ENCODE data around the gene NALF2. TPM values are rescaled to one million over a fixed set of nuclear protein-coding genes. Genes with fewer than 3 reads are reported as not detected.

NALF2 gene
- total RNA-seq, 1 donor from 2014 or later: 2.0 TPM

DNA sequence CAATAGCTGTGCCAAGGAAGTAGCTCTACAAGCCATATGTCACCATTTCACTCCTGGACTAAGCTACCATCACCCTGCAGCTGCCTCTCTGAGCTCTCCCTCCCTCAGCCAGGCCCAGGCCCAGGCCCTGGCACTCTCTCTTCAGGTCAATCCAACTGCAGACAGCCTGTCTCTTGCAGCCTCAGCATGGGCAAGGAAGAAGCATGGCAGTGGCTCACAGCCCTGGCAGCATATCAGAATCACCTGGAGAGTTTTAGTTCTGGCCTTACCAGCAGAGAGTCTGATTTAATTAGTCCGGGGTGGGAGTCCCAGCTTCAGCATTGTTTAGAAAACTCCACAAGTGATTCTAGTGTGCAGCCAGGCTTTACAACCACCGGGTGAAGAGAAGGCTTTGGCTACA is 31.5 kb downstream of the NALF2 start:
- FAIRE-seq: no peak
- H3K36me3 ChIP-seq (ENCODE audit: insufficient read depth, low read length): no peaks in the 10 kb centered on the region
- H3K9me3 Mint-ChIP-seq (ENCODE audit: unreplicated experiment): peaks cover 3% of the 10 kb centered on the region
- DNase-seq (ENCODE audit: low read depth): no peak
- TF ChIP-seq EZH2 (IDR thresholded peaks at IDR 0.05; ENCODE audit: insufficient read depth, low read length): no peak
- TF ChIP-seq, protein P1, sequence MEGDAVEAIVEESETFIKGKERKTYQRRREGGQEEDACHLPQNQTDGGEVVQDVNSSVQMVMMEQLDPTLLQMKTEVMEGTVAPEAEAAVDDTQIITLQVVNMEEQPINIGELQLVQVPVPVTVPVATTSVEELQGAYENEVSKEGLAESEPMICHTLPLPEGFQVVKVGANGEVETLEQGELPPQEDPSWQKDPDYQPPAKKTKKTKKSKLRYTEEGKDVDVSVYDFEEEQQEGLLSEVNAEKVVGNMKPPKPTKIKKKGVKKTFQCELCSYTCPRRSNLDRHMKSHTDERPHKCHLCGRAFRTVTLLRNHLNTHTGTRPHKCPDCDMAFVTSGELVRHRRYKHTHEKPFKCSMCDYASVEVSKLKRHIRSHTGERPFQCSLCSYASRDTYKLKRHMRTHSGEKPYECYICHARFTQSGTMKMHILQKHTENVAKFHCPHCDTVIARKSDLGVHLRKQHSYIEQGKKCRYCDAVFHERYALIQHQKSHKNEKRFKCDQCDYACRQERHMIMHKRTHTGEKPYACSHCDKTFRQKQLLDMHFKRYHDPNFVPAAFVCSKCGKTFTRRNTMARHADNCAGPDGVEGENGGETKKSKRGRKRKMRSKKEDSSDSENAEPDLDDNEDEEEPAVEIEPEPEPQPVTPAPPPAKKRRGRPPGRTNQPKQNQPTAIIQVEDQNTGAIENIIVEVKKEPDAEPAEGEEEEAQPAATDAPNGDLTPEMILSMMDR (IDR thresholded peaks at IDR 0.05; ENCODE audit: insufficient read depth, low read depth, low read length): no peak
- H3K36me3 Mint-ChIP-seq (ENCODE audit: low read depth, unreplicated experiment): no peaks in the 10 kb centered on the region
- H3K4me2 ChIP-seq (ENCODE audit: low read length): no peak overlapping the region
- H3K4me3 ChIP-seq (ENCODE audit: insufficient read depth, low read depth, low read length): no peak overlapping the region
- no peaks in the 10 kb centered on the region for H3K79me2 ChIP-seq (ENCODE audit: insufficient read depth, low read length)
- H4K20me1 ChIP-seq (ENCODE audit: insufficient read depth, low read length): no peaks in the 10 kb centered on the region
- H3K27ac ChIP-seq (ENCODE audit: low read depth, low read length): no peak overlapping the region
- H3K27ac Mint-ChIP-seq (ENCODE audit: unreplicated experiment): no peak overlapping the region
- no peaks in the 10 kb centered on the region for H3K4me1 ChIP-seq (ENCODE audit: insufficient read depth, low read length)
- H3K4me1 Mint-ChIP-seq (ENCODE audit: low read depth, unreplicated experiment): no peaks in the 10 kb centered on the region
- no peaks in the 10 kb centered on the region for H3K9me3 ChIP-seq (ENCODE audit: insufficient read depth, low read depth, low read length)
- peaks cover 5% of the 10 kb centered on the region for H3K27me3 Mint-ChIP-seq (ENCODE audit: low read depth, unreplicated experiment)
- no peaks in the 10 kb centered on the region for H3K27me3 ChIP-seq (ENCODE audit: insufficient read depth, low read length)
- H2AFZ ChIP-seq (ENCODE audit: low read depth, low read length): no peak overlapping the region
- no peak overlapping the region for H3K4me3 Mint-ChIP-seq (ENCODE audit: unreplicated experiment)
- H3K9ac ChIP-seq (ENCODE audit: low read length): no peak overlapping the region

DNA sequence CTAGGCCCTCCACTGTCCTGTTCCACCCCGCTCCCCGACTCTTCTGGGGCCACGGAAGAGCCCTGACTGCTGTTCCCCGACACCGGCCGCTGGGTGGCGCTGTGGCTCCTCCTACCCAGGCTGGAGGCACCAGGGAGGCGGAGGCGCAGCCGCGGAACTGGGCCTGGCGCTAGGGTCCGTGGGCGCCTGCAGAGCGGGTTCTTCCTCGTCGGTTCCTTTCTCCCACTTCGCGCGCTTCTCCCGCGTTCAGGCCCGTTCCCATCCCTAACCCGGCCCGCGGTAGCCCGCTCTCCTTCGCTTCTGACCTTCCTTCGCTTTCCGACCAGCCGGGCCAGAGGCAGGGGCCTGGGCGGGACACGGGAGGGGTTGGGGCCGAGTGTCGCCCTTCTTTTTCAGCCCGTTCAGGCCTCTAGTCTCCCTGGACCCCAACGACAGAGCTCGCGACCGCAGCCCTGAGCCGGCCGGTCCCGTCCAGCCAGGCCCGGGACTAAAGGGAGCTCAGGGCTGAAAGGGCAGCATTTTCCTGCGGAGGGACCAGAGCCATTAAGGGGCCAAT is 34.3 kb downstream of the NALF2 start:
- no peaks in the 10 kb centered on the region for H3K27me3 ChIP-seq (ENCODE audit: insufficient read depth, low read length)
- H3K4me1 Mint-ChIP-seq (ENCODE audit: low read depth, unreplicated experiment): no peaks in the 10 kb centered on the region
- H3K36me3 Mint-ChIP-seq (ENCODE audit: low read depth, unreplicated experiment): no peaks in the 10 kb centered on the region
- peak overlapping the region; percentile 48 for H3K9ac ChIP-seq (ENCODE audit: low read length)
- H4K20me1 ChIP-seq (ENCODE audit: insufficient read depth, low read length): no peaks in the 10 kb centered on the region
- H3K27ac Mint-ChIP-seq (ENCODE audit: unreplicated experiment): no peak overlapping the region
- TF ChIP-seq EZH2 (IDR thresholded peaks at IDR 0.05; ENCODE audit: insufficient read depth, low read length): no peak
- TF ChIP-seq, protein P1 (IDR thresholded peaks at IDR 0.05; ENCODE audit: insufficient read depth, low read depth, low read length): peak; percentile 27
- H3K4me3 Mint-ChIP-seq (ENCODE audit: unreplicated experiment): peak overlapping the region; percentile 81
- peaks cover 5% of the 10 kb centered on the region for H3K27me3 Mint-ChIP-seq (ENCODE audit: low read depth, unreplicated experiment)
- no peaks in the 10 kb centered on the region for H3K9me3 Mint-ChIP-seq (ENCODE audit: unreplicated experiment)
- H3K27ac ChIP-seq (ENCODE audit: low read depth, low read length): no peak overlapping the region
- DNase-seq (ENCODE audit: low read depth) (no peak), FAIRE-seq (no peak)
- H2AFZ ChIP-seq (ENCODE audit: low read depth, low read length): peak overlapping the region; percentile 34
- H3K9me3 ChIP-seq (ENCODE audit: insufficient read depth, low read depth, low read length): no peaks in the 10 kb centered on the region
- no peaks in the 10 kb centered on the region for H3K36me3 ChIP-seq (ENCODE audit: insufficient read depth, low read length)
- peak overlapping the region; percentile 17 for H3K4me3 ChIP-seq (ENCODE audit: insufficient read depth, low read depth, low read length)
- no peaks in the 10 kb centered on the region for H3K4me1 ChIP-seq (ENCODE audit: insufficient read depth, low read length)
- H3K4me2 ChIP-seq (ENCODE audit: low read length): peak overlapping the region; percentile 77
- no peaks in the 10 kb centered on the region for H3K79me2 ChIP-seq (ENCODE audit: insufficient read depth, low read length)

DNA sequence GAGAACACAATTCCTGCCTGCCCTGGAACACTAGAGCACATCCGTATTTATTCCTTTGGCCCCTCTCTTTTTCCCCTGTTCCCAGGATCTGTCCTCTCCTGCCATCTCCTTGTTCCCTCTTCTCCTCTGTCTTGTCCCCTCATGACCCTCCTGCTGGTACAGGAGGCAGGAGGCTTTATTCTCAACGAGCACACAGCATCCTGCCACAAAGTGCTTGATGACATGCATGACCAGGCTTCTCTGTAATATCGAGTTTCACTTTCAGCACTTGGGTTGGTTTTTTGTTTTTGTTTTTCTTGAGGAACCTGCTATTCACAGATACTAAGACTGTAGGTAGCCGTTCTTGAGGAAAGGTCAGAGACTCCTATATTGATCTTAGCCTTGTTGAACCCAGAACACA is 35.3 kb downstream of the NALF2 start:
- TF ChIP-seq EZH2 (IDR thresholded peaks at IDR 0.05; ENCODE audit: insufficient read depth, low read length): no peak
- TF ChIP-seq, protein P1 (IDR thresholded peaks at IDR 0.05; ENCODE audit: insufficient read depth, low read depth, low read length): no peak
- no peak overlapping the region for H3K9ac ChIP-seq (ENCODE audit: low read length)
- H3K4me2 ChIP-seq (ENCODE audit: low read length): no peak overlapping the region
- no peaks in the 10 kb centered on the region for H3K79me2 ChIP-seq (ENCODE audit: insufficient read depth, low read length)
- no peaks in the 10 kb centered on the region for H3K27me3 ChIP-seq (ENCODE audit: insufficient read depth, low read length)
- FAIRE-seq: no peak
- peak overlapping the region; percentile 58 for H3K27ac Mint-ChIP-seq (ENCODE audit: unreplicated experiment)
- H3K4me3 Mint-ChIP-seq (ENCODE audit: unreplicated experiment): no peak overlapping the region
- no peak overlapping the region for H2AFZ ChIP-seq (ENCODE audit: low read depth, low read length)
- H3K4me3 ChIP-seq (ENCODE audit: insufficient read depth, low read depth, low read length): no peak overlapping the region
- no peak for DNase-seq (ENCODE audit: low read depth)
- H3K36me3 ChIP-seq (ENCODE audit: insufficient read depth, low read length): no peaks in the 10 kb centered on the region
- no peaks in the 10 kb centered on the region for H3K36me3 Mint-ChIP-seq (ENCODE audit: low read depth, unreplicated experiment)
- H3K4me1 Mint-ChIP-seq (ENCODE audit: low read depth, unreplicated experiment): no peaks in the 10 kb centered on the region
- H3K27me3 Mint-ChIP-seq (ENCODE audit: low read depth, unreplicated experiment): peaks cover 3% of the 10 kb centered on the region
- H3K9me3 Mint-ChIP-seq (ENCODE audit: unreplicated experiment): no peaks in the 10 kb centered on the region
- H3K27ac ChIP-seq (ENCODE audit: low read depth, low read length): no peak overlapping the region
- H4K20me1 ChIP-seq (ENCODE audit: insufficient read depth, low read length): no peaks in the 10 kb centered on the region
- no peaks in the 10 kb centered on the region for H3K4me1 ChIP-seq (ENCODE audit: insufficient read depth, low read length)
- H3K9me3 ChIP-seq (ENCODE audit: insufficient read depth, low read depth, low read length): no peaks in the 10 kb centered on the region

Data from astrocyte (in vitro differentiated cells and primary cell).